ENCODE measurements around the gene TXNL4A. TPM values are rescaled to one million over a fixed set of nuclear protein-coding genes. Genes with fewer than 3 reads are reported as not detected.
"Not testable (repeated sequence)": the region's sequence is repeated elsewhere in the genome, so short reads cannot be mapped to it uniquely, and the experiment has no call there.

The TXNL4A gene
- total RNA-seq: 190 and 198 TPM in 2 replicates

GRCh38 chr18:79988451-79989194, at the start of gene TXNL4A:
TSS of gene TXNL4A (minus strand) at chr18:79988563. CDS start at chr18:79988392, 171 bp downstream.
- peaks cover 32% of the 10 kb centered on the region for H3K4me1 Mint-ChIP-seq (ENCODE audit: low read depth)
- H3K27ac Mint-ChIP-seq: peak within 1 kb of the TSS; percentile 97
- intact Hi-C loops (cut with micrococcal nuclease): loop anchor here (1.0 to 10.0 kb wide), 8 partner anchors 25 to 581 kb away; partner anchors contain the start of genes ADNP2, CTDP1, KCNG2 and RBFA
- H3K36me3 Mint-ChIP-seq (ENCODE audit: low read depth): peaks cover 19% of the 10 kb centered on the region
- H3K9me3 Mint-ChIP-seq: no peaks in the 10 kb centered on the region
- H3K4me3 Mint-ChIP-seq: peak within 1 kb of the TSS; percentile 96
- peaks cover 5% of the 10 kb centered on the region for H3K27me3 Mint-ChIP-seq (ENCODE audit: insufficient read depth)
- peak; percentile 85 for DNase-seq (ENCODE audit: low spot score)

- intact Hi-C loops (cut with micrococcal nuclease): no loop called here
Observed at GRCh38 chr18:80037300-80037699, 48.9 kb upstream of the TXNL4A start.

GRCh38 chr18:80035997-80036396, 47.6 kb upstream of the TXNL4A start:
- Mint-ChIP-seq H3K4me1 (ENCODE audit: low read depth) (peaks cover 25% of the 10 kb centered on the region), H3K27ac (no peak overlapping the region), H3K36me3 (ENCODE audit: low read depth) (peaks cover 21% of the 10 kb centered on the region), H3K4me3 (peak overlapping the region; percentile 87), H3K9me3 (no peaks in the 10 kb centered on the region), H3K27me3 (ENCODE audit: insufficient read depth) (peaks cover 4% of the 10 kb centered on the region)
- no peak for DNase-seq (ENCODE audit: low spot score)
- intact Hi-C loops (cut with micrococcal nuclease): loop anchor here (2.0 kb wide), 2 partner anchors 513 to 641 kb away; partner anchors contain the start of gene NFATC1

More at GRCh38 chr18:80037300-80037699, 48.9 kb upstream of the TXNL4A start:
- no peak for DNase-seq (ENCODE audit: low spot score)
- H3K4me1 Mint-ChIP-seq (ENCODE audit: low read depth): peaks cover 30% of the 10 kb centered on the region
- peaks cover 4% of the 10 kb centered on the region for H3K27me3 Mint-ChIP-seq (ENCODE audit: insufficient read depth)
- H3K36me3 Mint-ChIP-seq (ENCODE audit: low read depth): peaks cover 25% of the 10 kb centered on the region
- no peak overlapping the region for H3K27ac Mint-ChIP-seq
- H3K4me3 Mint-ChIP-seq: no peak overlapping the region
- no peaks in the 10 kb centered on the region for H3K9me3 Mint-ChIP-seq

- Mint-ChIP-seq H3K4me1 (ENCODE audit: low read depth) (peaks cover 25% of the 10 kb centered on the region), H3K27me3 (ENCODE audit: insufficient read depth) (peaks cover 4% of the 10 kb centered on the region), H3K9me3 (no peaks in the 10 kb centered on the region), H3K36me3 (ENCODE audit: low read depth) (peaks cover 19% of the 10 kb centered on the region), H3K27ac (peak overlapping the region; percentile 88), H3K4me3 (peak overlapping the region; percentile 87)
- intact Hi-C loops (cut with micrococcal nuclease): loop anchor here (1.0 to 2.0 kb wide), 7 partner anchors 47 to 640 kb away; partner anchors contain the start of genes CTDP1, NFATC1, SLC66A2 and TXNL4A
- DNase-seq (ENCODE audit: low spot score): no peak
Observed at GRCh38 chr18:80034852-80035406, 46.6 kb upstream of the TXNL4A start.

GRCh38 chr18:80034068-80034851, 45.9 kb upstream of the TXNL4A start, which contains the start of gene RBFA:
TSS of gene RBFA (plus strand) at chr18:80034434. CDS start at chr18:80034496, 62 bp downstream.
- peak within 1 kb of the TSS; percentile 88 for H3K27ac Mint-ChIP-seq
- peak; percentile 98 for DNase-seq (ENCODE audit: low spot score)
- H3K9me3 Mint-ChIP-seq: no peaks in the 10 kb centered on the region
- H3K4me1 Mint-ChIP-seq (ENCODE audit: low read depth): peaks cover 25% of the 10 kb centered on the region
- H3K36me3 Mint-ChIP-seq (ENCODE audit: low read depth): peaks cover 15% of the 10 kb centered on the region
- intact Hi-C loops (cut with micrococcal nuclease): loop anchor here (1.0 to 2.0 kb wide), 7 partner anchors 46 to 639 kb away; partner anchors contain the start of genes CTDP1, NFATC1, SLC66A2 and TXNL4A
- H3K4me3 Mint-ChIP-seq: peak within 1 kb of the TSS; percentile 87
- peaks cover 4% of the 10 kb centered on the region for H3K27me3 Mint-ChIP-seq (ENCODE audit: insufficient read depth)

- intact Hi-C loops (cut with micrococcal nuclease): loop anchor here (1.0 to 2.0 kb wide), 7 partner anchors 45 to 639 kb away; partner anchors contain the start of genes CTDP1, NFATC1, SLC66A2 and TXNL4A
- Mint-ChIP-seq H3K4me3 (peak overlapping the region; percentile 87), H3K27ac (peak overlapping the region; percentile 81), H3K27me3 (ENCODE audit: insufficient read depth) (peaks cover 4% of the 10 kb centered on the region), H3K4me1 (ENCODE audit: low read depth) (peaks cover 25% of the 10 kb centered on the region), H3K9me3 (no peaks in the 10 kb centered on the region), H3K36me3 (ENCODE audit: low read depth) (peaks cover 10% of the 10 kb centered on the region)
- peak; percentile 77 for DNase-seq (ENCODE audit: low spot score)
Observed at GRCh38 chr18:80033181-80034067, 45.1 kb upstream of the TXNL4A start.

GRCh38 chr18:80029690-80030089, 41.3 kb upstream of the TXNL4A start:
- Mint-ChIP-seq H3K36me3 (ENCODE audit: low read depth) (peaks cover 4% of the 10 kb centered on the region), H3K9me3 (peaks cover 29% of the 10 kb centered on the region)
- intact Hi-C loops (cut with micrococcal nuclease): no loop called here

GRCh38 chr18:80027719-80028118, 39.4 kb upstream of the TXNL4A start:
- H3K36me3 Mint-ChIP-seq (ENCODE audit: low read depth); H3K4me1 Mint-ChIP-seq (ENCODE audit: low read depth); H3K4me3 Mint-ChIP-seq; intact Hi-C loops (cut with micrococcal nuclease); H3K27ac Mint-ChIP-seq; H3K27me3 Mint-ChIP-seq (ENCODE audit: insufficient read depth); DNase-seq (ENCODE audit: low spot score): not testable (repeated sequence)
- peaks cover 47% of the 10 kb centered on the region for H3K9me3 Mint-ChIP-seq

More at GRCh38 chr18:80029690-80030089, 41.3 kb upstream of the TXNL4A start:
- DNase-seq (ENCODE audit: low spot score): no peak
- H3K4me1 Mint-ChIP-seq (ENCODE audit: low read depth): peaks cover 9% of the 10 kb centered on the region
- H3K27ac Mint-ChIP-seq: no peak overlapping the region
- no peak overlapping the region for H3K4me3 Mint-ChIP-seq
- H3K27me3 Mint-ChIP-seq (ENCODE audit: insufficient read depth): peaks cover 4% of the 10 kb centered on the region

- Mint-ChIP-seq H3K27me3 (ENCODE audit: insufficient read depth) (no peaks in the 10 kb centered on the region), H3K4me3 (no peak overlapping the region), H3K27ac (no peak overlapping the region), H3K4me1 (ENCODE audit: low read depth) (no peaks in the 10 kb centered on the region), H3K36me3 (ENCODE audit: low read depth) (peaks cover 1% of the 10 kb centered on the region), H3K9me3 (peaks cover 61% of the 10 kb centered on the region)
- intact Hi-C loops (cut with micrococcal nuclease): no loop called here
- DNase-seq (ENCODE audit: low spot score): no peak
Observed at GRCh38 chr18:80026363-80026762, 38.0 kb upstream of the TXNL4A start.

- H3K4me1 Mint-ChIP-seq (ENCODE audit: low read depth): no peaks in the 10 kb centered on the region
- no peaks in the 10 kb centered on the region for H3K27me3 Mint-ChIP-seq (ENCODE audit: insufficient read depth)
- peaks cover 74% of the 10 kb centered on the region for H3K9me3 Mint-ChIP-seq
- peaks cover 1% of the 10 kb centered on the region for H3K36me3 Mint-ChIP-seq (ENCODE audit: low read depth)
- H3K4me3 Mint-ChIP-seq: no peak overlapping the region
- no peak overlapping the region for H3K27ac Mint-ChIP-seq
- DNase-seq (ENCODE audit: low spot score): no peak
- intact Hi-C loops (cut with micrococcal nuclease): no loop called here
Observed at GRCh38 chr18:80023173-80023572, 34.8 kb upstream of the TXNL4A start.

GRCh38 chr18:80022613-80023012, 34.2 kb upstream of the TXNL4A start:
- peaks cover 1% of the 10 kb centered on the region for H3K36me3 Mint-ChIP-seq (ENCODE audit: low read depth)
- intact Hi-C loops (cut with micrococcal nuclease): no loop called here
- H3K4me1 Mint-ChIP-seq (ENCODE audit: low read depth): no peaks in the 10 kb centered on the region
- no peaks in the 10 kb centered on the region for H3K27me3 Mint-ChIP-seq (ENCODE audit: insufficient read depth)
- H3K27ac Mint-ChIP-seq: no peak overlapping the region
- peaks cover 77% of the 10 kb centered on the region for H3K9me3 Mint-ChIP-seq
- no peak for DNase-seq (ENCODE audit: low spot score)
- no peak overlapping the region for H3K4me3 Mint-ChIP-seq

GRCh38 chr18:80012714-80013113, 24.4 kb upstream of the TXNL4A start:
- Mint-ChIP-seq H3K27ac (no peak overlapping the region), H3K4me3 (no peak overlapping the region), H3K36me3 (ENCODE audit: low read depth) (no peaks in the 10 kb centered on the region), H3K4me1 (ENCODE audit: low read depth) (no peaks in the 10 kb centered on the region), H3K27me3 (ENCODE audit: insufficient read depth) (no peaks in the 10 kb centered on the region), H3K9me3 (peaks cover 35% of the 10 kb centered on the region)
- DNase-seq (ENCODE audit: low spot score): no peak
- intact Hi-C loops (cut with micrococcal nuclease): no loop called here

All from activated T-helper 1 cell treated with anti-CD3 and anti-CD28 coated beads, Interleukin-12 subunit alpha, Interleukin-12 subunit beta, Interleukin-2, Interleukin-4 antibody, amounts not matched to agents 30 ng/mL and 10 ng/mL and 1 ng/mL, durations not matched to agents 14 hours and 24 hours and 36 hours (primary cell).